ENCODE measurements around the gene NCF1.
"Not testable (repeated sequence)": the region's sequence is repeated elsewhere in the genome, so short reads cannot be mapped to it uniquely, and the experiment has no call there.

NCF1 gene

DNA sequence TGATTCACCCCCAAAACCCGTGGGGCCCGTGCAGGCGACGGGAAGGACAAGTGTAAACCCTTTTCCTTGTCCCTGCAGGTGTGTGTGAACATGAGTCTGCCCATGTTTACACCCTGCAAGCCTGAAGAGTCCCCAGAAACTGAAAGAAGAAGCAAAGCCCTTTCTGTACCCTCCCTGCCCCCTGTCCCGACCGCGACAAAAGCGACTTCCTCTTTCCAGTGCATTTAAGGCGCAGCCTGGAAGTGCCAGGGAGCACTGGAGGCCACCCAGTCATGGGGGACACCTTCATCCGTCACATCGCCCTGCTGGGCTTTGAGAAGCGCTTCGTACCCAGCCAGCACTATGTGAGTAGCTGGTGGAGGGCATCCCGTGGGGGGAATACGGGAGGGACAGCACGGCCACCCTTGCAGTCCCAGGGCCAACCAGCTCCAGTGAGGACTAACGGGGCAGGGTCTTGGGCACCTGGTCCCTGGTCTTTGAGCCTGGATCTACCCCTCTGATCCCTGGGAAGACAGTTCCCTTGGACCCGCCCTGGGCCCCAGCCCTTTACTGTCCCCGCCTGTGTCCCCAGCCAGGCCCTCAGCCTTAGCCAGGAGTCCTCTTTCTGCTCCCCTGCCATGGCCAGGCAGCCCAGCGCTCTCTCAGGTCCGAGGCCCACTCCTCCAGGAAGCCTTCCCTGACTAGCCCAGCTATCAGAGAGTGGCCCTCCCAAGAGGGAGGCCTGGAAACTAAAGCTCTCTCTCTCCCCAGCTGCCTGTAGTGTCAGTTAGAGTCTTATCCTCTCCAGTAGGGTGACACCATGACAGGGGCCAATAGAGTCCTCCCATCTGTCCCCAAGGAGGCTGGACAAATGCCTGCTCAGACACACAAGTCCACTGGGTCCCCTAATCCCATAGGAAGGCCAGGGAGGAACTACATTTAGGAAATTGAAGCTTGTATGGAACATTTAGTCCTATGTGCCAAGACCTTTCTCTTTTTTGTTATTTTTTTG is at the start of gene NCF1:
NCF1 (plus strand) TSS at position 252 of the 991 bp plus-strand sequence; CDS start at position 273, 21 bp downstream.
- DNase-seq (ENCODE audit: low spot score): not testable (repeated sequence)

DNA sequence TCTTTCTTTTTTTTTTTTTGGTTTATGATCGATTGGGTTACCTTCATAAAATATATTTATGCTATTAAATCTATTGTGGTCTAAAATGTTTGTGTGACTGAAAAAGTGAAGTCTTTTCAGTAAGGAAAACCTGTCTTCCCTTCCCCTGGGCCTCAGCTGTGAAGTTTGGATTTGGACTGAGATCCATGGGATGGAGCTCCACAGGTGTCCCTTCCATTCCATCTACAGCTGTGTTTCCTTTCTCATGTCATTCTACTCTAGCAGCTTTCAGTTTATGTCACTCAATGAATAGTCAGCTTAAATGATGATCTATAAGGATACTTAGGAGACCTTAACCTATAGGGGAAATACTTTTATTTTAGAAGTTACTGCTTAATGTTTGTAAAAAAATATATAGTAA is 48.0 kb upstream of the NCF1 start:
- no peak for DNase-seq (ENCODE audit: low spot score)

- DNase-seq (ENCODE audit: low spot score): no peak
These were observed 47.3 kb upstream of the NCF1 start for GRCh38 chr7:74726309-74727101.

GRCh38 chr7:74728686-74729085 is 45.1 kb upstream of the NCF1 start:
- DNase-seq (ENCODE audit: low spot score): not testable (repeated sequence)

DNA sequence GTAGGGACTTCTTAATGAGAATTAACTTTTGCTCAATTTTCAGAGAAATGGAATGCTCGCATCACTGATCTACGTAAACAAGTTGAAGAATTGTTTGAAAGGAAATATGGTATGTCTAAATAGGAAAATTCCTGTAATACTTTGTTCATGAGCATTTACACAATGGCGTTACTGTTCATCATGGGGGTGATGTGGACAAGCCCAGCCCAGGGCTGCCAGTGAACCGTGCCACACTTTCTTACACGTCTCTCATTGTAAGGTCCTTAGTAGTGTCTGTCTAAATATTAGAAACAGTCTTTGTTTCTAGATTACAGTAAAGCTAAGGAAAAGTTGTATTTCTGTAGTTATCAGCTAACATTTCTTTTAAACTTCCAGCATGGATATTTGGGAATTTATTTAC is 43.6 kb upstream of the NCF1 start:
- not testable (repeated sequence) for DNase-seq (ENCODE audit: low spot score)

DNA sequence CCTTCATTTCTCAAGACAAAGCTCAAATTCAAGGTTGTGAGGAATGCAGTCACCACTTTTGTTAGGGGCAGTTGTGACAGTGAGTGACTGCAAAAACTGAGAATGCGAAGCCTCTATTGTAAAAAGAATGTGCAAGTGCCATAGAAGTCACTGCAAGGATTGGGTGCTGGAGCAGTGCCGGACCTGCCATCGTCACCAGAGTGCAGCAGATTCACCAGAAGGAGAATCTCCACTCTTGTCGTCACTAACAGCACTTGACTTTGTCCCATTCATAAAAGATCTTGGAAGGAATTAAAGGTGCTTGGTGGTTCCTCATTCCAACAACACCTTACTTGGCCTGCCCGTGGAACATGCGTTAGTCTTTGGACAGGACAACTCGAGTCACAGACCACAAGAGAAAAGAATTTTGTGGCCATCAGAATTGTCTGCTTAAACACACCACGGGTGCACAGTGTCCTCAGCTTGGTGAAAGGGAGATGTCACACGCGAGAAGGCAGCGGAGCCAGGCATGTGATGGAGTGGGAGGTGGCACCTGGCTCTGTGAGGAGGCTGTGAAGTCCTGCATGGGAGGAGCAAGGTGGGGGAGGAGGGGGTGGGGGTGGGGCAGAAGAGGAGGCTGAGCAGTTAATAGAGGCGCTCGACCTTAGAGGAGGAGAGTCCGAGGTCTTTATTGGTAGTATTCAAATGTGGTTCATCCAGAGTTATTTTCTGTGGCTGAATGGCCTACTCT is 33.7 kb upstream of the NCF1 start:
- not testable (repeated sequence) for DNase-seq (ENCODE audit: low spot score)

DNA sequence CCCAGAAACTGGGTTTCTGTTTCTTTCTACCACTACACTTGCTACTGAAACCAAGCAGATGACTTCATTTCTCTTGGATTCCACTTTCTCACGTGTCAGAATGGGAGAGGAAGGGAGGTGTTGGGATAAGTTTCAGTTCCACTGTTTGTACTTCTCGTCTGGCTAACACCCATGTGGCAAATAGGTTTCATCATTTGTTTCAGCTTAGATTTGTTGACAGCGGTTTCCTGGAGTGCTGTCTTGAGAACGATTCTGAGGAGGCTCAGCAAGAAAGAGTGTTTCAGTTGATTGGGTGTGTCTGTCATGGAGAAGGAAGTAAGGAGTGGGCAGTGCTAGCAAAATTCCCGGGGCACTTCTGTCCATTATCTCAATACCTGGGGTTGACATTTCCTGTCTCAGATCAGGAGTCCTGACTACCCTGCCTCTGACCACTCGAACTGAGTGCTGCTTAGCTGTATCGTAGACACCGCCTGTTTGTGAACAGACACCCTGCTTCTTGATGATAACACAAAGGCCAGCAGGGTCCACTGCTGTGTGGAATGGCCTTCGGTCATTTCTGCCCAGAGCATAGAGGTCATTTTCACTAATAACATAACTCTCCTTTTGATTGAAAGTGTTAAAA is 29.8 kb upstream of the NCF1 start:
- not testable (repeated sequence) for DNase-seq (ENCODE audit: low spot score)

DNA sequence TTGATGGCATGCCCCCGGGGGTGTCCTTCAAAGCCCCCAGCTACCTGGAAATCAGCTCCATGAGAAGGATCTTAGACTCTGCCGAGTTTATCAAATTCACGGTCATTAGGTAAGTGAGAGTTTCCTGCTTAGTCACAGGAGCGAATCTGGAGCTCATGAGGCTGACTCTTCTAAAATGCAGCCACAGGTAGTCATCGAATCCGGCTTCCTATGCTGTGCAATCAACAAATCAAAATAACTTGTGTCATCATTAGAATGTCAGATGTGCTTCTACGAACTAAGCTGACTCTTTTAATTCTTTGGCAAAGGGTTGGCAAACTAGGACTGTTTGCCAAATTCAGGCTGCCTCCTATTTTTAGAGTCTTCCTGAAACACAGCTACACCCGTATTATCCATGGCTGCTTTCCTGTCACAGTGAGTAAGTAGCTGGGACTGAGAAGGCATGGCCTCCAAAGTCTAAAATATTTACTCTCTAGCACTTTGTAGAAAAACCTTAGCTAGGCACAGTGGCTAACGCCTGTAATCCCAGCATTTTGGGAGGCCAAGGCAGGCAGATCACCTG is 19.8 kb upstream of the NCF1 start:
- DNase-seq (ENCODE audit: low spot score): not testable (repeated sequence)

DNA sequence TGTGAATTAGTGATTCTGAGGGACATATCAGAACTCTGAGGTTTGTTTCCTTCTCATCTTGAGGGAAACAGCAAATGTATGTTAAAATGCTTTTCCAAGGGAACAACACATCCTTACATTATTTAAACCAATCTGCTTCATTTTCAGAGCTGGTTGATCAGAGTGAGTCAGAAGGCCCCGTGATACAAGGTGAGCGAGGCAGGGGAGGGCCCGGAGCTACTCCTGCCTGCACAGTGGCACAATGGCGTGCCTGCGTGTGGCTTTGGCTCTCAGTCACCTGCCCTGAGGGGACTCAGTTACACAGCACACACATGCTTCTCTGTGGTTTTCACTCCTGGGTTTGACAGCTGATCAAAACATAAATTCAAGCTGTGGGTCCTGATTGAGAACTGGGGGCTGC is 17.1 kb upstream of the NCF1 start:
- not testable (repeated sequence) for DNase-seq (ENCODE audit: low spot score)

DNA sequence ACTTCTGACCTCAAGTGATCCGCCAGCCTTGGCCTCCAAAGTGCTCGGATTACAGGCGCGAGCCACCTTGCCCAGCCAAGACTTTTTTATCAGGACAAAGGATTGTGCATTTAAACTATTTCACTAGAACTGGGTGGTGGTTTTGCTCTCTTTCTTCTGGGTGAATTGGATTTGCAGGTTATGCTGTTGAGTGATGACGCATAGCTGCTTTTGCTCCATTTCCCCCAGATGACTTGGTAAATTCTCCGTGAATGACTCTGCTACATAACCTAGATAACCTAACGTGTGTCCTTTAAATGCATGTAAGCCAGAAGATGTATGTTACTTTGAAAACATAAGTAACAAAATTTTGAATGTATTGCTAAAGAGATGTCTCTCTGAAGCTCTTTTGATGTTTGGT is 15.5 kb upstream of the NCF1 start:
- not testable (repeated sequence) for DNase-seq (ENCODE audit: low spot score)

GRCh38 chr7:74758982-74759381 is 14.8 kb upstream of the NCF1 start:
- DNase-seq (ENCODE audit: low spot score): not testable (repeated sequence)

GRCh38 chr7:74765205-74765918 is 8.4 kb upstream of the NCF1 start:
- not testable (repeated sequence) for DNase-seq (ENCODE audit: low spot score)

DNA sequence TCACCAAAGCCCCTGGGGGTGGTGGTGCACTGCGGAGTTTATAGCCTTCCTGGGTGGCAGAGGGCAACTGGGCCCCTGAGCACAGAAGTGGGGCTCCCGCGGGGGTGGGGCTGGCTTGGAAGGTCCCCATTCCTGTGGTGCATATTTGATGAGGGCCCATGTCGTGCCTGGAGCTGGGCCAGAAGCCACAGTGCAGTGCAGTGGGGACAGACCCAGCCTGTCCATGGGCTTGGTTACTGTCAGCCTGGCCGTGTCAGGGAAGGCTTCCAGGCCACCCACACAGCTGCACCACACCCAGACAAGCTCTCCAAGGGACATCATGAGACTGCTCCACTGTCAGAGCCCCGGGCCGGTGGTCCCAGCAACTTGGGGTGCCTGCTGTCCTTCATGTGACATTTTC is 7.3 kb upstream of the NCF1 start:
- DNase-seq (ENCODE audit: low spot score): not testable (repeated sequence)

GRCh38 chr7:74766991-74767390 is 6.8 kb upstream of the NCF1 start:
- DNase-seq (ENCODE audit: low spot score): not testable (repeated sequence)

DNA sequence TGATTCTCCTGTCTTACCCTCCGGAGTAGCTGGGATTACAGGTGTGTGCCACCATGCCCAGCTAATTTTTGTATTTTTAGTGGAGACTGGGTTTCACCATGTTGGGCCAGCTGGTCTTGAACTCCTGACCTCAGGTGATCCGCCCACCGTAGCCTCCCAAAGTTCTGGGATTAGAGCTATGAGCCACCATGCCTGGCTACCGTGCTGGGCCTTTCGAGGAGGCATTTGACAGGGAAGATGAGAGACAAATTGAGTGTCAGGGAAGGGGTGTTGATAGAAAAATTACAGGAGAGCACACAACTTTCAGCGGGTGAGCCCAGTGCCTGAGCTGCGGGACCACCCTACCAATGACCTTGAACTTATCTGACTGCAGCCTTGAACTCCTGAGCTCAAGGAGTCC is 3.7 kb upstream of the NCF1 start:
- DNase-seq (ENCODE audit: low spot score): not testable (repeated sequence)

GRCh38 chr7:74772093-74772492 is 1.7 kb upstream of the NCF1 start:
- not testable (repeated sequence) for DNase-seq (ENCODE audit: low spot score)

DNA sequence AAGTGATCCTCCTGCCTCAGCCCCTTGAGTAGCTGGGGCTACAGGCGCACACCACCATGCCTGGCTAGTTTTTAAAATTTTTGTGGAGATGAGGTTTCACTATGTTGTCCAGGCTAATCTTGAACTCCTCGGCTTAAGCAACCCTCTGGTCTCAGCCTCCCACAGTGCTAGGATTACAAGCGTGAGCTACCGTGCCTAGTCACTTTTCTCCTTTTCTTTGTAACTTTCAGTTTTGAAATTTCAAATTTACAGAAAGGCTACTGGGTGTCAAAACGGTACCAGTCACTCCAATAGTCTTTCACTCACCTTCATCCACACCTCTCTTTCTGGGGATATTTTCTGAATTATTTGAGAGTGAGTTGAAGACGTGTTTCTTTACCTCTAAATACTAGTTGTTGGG is 1.3 kb downstream of the NCF1 start:
- DNase-seq (ENCODE audit: low spot score): not testable (repeated sequence)

- DNase-seq (ENCODE audit: low spot score): not testable (repeated sequence)
These were observed 5.2 kb downstream of the NCF1 start for GRCh38 chr7:74779053-74779452.

- DNase-seq (ENCODE audit: low spot score): not testable (repeated sequence)
These were observed 7.9 kb downstream of the NCF1 start for GRCh38 chr7:74781746-74782145.

DNA sequence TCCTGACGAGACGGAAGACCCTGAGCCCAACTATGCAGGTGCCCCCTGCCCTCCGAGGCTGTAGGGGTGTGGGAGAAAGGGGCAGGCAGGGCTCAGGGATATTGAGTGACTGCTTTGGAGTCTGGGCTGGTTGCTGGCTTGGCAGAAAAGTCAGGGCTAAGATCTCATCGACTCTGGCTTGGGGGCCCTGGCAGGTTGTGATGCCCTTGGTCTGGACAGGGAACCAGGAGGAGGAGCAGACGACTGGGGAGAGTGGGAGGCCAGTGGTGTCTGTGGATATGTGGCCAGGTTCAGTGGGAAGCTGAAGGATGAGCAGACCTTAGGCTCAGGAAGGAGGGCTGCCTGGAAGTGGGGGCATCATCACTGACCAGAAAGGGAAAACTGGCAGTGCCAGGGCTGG is 9.8 kb downstream of the NCF1 start:
- DNase-seq (ENCODE audit: low spot score): not testable (repeated sequence)

All from COLO829 (cell line).